ENCODE results near the gene RAB36.

The RAB36 gene

GRCh38 chr22:23144932-23145877, at the start of gene RAB36:
Gene RAB36 (plus strand): TSS chr22:23145477. CDS start chr22:23146617, 1,140 bp downstream.
- Histone ChIP-seq H3K27me3 (ENCODE audit: control insufficient read depth in 2 of 2, insufficient read depth in 2 of 2, low read length in 2 of 2) (no peaks in the 10 kb centered on the region), H3K4me1 (ENCODE audit: control insufficient read depth in 2 of 2, insufficient read depth in 2 of 2, low read length in 2 of 2) (peaks cover 19 to 29% of the 10 kb centered on the region in 2 donors), H3K36me3 (ENCODE audit: control insufficient read depth in 2 of 2, insufficient read depth in 2 of 2, low read length in 2 of 2) (no peaks in the 10 kb centered on the region), H3K4me3 (ENCODE audit: low read length in 2 of 2) (peak within 1 kb of the TSS; percentile 56 to 70), H3K9ac (ENCODE audit: low read depth in 1 of 2, low read length in 2 of 2) (peak within 1 kb of the TSS; percentile 26 to 53), H3K27ac (ENCODE audit: low read depth in 2 of 2, low read length in 2 of 2) (peak within 1 kb of the TSS; percentile 65 to 67), H3K9me3 (ENCODE audit: control insufficient read depth in 2 of 2, low read length in 2 of 2) (no peaks in the 10 kb centered on the region)

- Histone ChIP-seq H3K36me3 (ENCODE audit: control insufficient read depth in 2 of 2, insufficient read depth in 2 of 2, low read length in 2 of 2) (no peaks in the 10 kb centered on the region), H3K4me3 (ENCODE audit: low read length in 2 of 2) (no peak overlapping the region), H3K27me3 (ENCODE audit: control insufficient read depth in 2 of 2, insufficient read depth in 2 of 2, low read length in 2 of 2) (no peaks in the 10 kb centered on the region), H3K9ac (ENCODE audit: low read depth in 1 of 2, low read length in 2 of 2) (no peak overlapping the region), H3K4me1 (ENCODE audit: control insufficient read depth in 2 of 2, insufficient read depth in 2 of 2, low read length in 2 of 2) (peaks cover 10% of the 10 kb centered on the region in 2 donors), H3K27ac (ENCODE audit: low read depth in 2 of 2, low read length in 2 of 2) (no peak overlapping the region), H3K9me3 (ENCODE audit: control insufficient read depth in 2 of 2, low read length in 2 of 2) (no peaks in the 10 kb centered on the region)
Measured at GRCh38 chr22:23095733-23096342, 49.4 kb upstream of the RAB36 start.

GRCh38 chr22:23097412-23098229, 47.7 kb upstream of the RAB36 start:
- Histone ChIP-seq H3K9me3 (ENCODE audit: control insufficient read depth in 2 of 2, low read length in 2 of 2) (no peaks in the 10 kb centered on the region), H3K4me1 (ENCODE audit: control insufficient read depth in 2 of 2, insufficient read depth in 2 of 2, low read length in 2 of 2) (peaks cover 10 to 13% of the 10 kb centered on the region in 2 donors), H3K36me3 (ENCODE audit: control insufficient read depth in 2 of 2, insufficient read depth in 2 of 2, low read length in 2 of 2) (no peaks in the 10 kb centered on the region), H3K9ac (ENCODE audit: low read depth in 1 of 2, low read length in 2 of 2) (no peak overlapping the region), H3K27ac (ENCODE audit: low read depth in 2 of 2, low read length in 2 of 2) (no peak overlapping the region), H3K4me3 (ENCODE audit: low read length in 2 of 2) (no peak overlapping the region), H3K27me3 (ENCODE audit: control insufficient read depth in 2 of 2, insufficient read depth in 2 of 2, low read length in 2 of 2) (no peaks in the 10 kb centered on the region)

- H3K36me3 ChIP-seq (ENCODE audit: control insufficient read depth in 2 of 2, insufficient read depth in 2 of 2, low read length in 2 of 2): no peaks in the 10 kb centered on the region
- H3K4me3 ChIP-seq (ENCODE audit: low read length in 2 of 2): no peak overlapping the region
- no peak overlapping the region for H3K27ac ChIP-seq (ENCODE audit: low read depth in 2 of 2, low read length in 2 of 2)
- H3K27me3 ChIP-seq (ENCODE audit: control insufficient read depth in 2 of 2, insufficient read depth in 2 of 2, low read length in 2 of 2): no peaks in the 10 kb centered on the region
- H3K4me1 ChIP-seq (ENCODE audit: control insufficient read depth in 2 of 2, insufficient read depth in 2 of 2, low read length in 2 of 2): peaks cover 10 to 13% of the 10 kb centered on the region in 2 donors
- no peaks in the 10 kb centered on the region for H3K9me3 ChIP-seq (ENCODE audit: control insufficient read depth in 2 of 2, low read length in 2 of 2)
- no peak overlapping the region for H3K9ac ChIP-seq (ENCODE audit: low read depth in 1 of 2, low read length in 2 of 2)
Measured at GRCh38 chr22:23098230-23098705, 47.0 kb upstream of the RAB36 start.

- Histone ChIP-seq H3K4me1 (ENCODE audit: control insufficient read depth in 2 of 2, insufficient read depth in 2 of 2, low read length in 2 of 2) (peaks cover 10 to 13% of the 10 kb centered on the region in 2 donors), H3K27me3 (ENCODE audit: control insufficient read depth in 2 of 2, insufficient read depth in 2 of 2, low read length in 2 of 2) (no peaks in the 10 kb centered on the region), H3K9ac (ENCODE audit: low read depth in 1 of 2, low read length in 2 of 2) (no peak overlapping the region), H3K36me3 (ENCODE audit: control insufficient read depth in 2 of 2, insufficient read depth in 2 of 2, low read length in 2 of 2) (no peaks in the 10 kb centered on the region), H3K9me3 (ENCODE audit: control insufficient read depth in 2 of 2, low read length in 2 of 2) (no peaks in the 10 kb centered on the region), H3K4me3 (ENCODE audit: low read length in 2 of 2) (no peak overlapping the region), H3K27ac (ENCODE audit: low read depth in 2 of 2, low read length in 2 of 2) (no peak overlapping the region)
Measured at GRCh38 chr22:23098718-23099530, 46.4 kb upstream of the RAB36 start.

GRCh38 chr22:23099531-23099804, 45.8 kb upstream of the RAB36 start:
- no peak overlapping the region for H3K9ac ChIP-seq (ENCODE audit: low read depth in 1 of 2, low read length in 2 of 2)

GRCh38 chr22:23100124-23100801, 45.0 kb upstream of the RAB36 start:
- no peaks in the 10 kb centered on the region for H3K9me3 ChIP-seq (ENCODE audit: control insufficient read depth in 2 of 2, low read length in 2 of 2)
- no peaks in the 10 kb centered on the region for H3K36me3 ChIP-seq (ENCODE audit: control insufficient read depth in 2 of 2, insufficient read depth in 2 of 2, low read length in 2 of 2)
- H3K9ac ChIP-seq (ENCODE audit: low read depth in 1 of 2, low read length in 2 of 2): no peak overlapping the region
- peaks cover 10 to 13% of the 10 kb centered on the region in 2 donors for H3K4me1 ChIP-seq (ENCODE audit: control insufficient read depth in 2 of 2, insufficient read depth in 2 of 2, low read length in 2 of 2)
- no peak overlapping the region for H3K4me3 ChIP-seq (ENCODE audit: low read length in 2 of 2)
- no peak overlapping the region for H3K27ac ChIP-seq (ENCODE audit: low read depth in 2 of 2, low read length in 2 of 2)
- H3K27me3 ChIP-seq (ENCODE audit: control insufficient read depth in 2 of 2, insufficient read depth in 2 of 2, low read length in 2 of 2): no peaks in the 10 kb centered on the region

More at GRCh38 chr22:23099531-23099804, 45.8 kb upstream of the RAB36 start:
- Histone ChIP-seq H3K9me3 (ENCODE audit: control insufficient read depth in 2 of 2, low read length in 2 of 2) (no peaks in the 10 kb centered on the region), H3K4me1 (ENCODE audit: control insufficient read depth in 2 of 2, insufficient read depth in 2 of 2, low read length in 2 of 2) (peaks cover 10 to 13% of the 10 kb centered on the region in 2 donors), H3K4me3 (ENCODE audit: low read length in 2 of 2) (no peak overlapping the region), H3K27me3 (ENCODE audit: control insufficient read depth in 2 of 2, insufficient read depth in 2 of 2, low read length in 2 of 2) (no peaks in the 10 kb centered on the region), H3K27ac (ENCODE audit: low read depth in 2 of 2, low read length in 2 of 2) (no peak overlapping the region), H3K36me3 (ENCODE audit: control insufficient read depth in 2 of 2, insufficient read depth in 2 of 2, low read length in 2 of 2) (no peaks in the 10 kb centered on the region)

- H3K9ac ChIP-seq (ENCODE audit: low read depth in 1 of 2, low read length in 2 of 2): no peak overlapping the region
Measured at GRCh38 chr22:23101524-23101923, 43.8 kb upstream of the RAB36 start.

More at GRCh38 chr22:23101524-23101923, 43.8 kb upstream of the RAB36 start:
- Histone ChIP-seq H3K9me3 (ENCODE audit: control insufficient read depth in 2 of 2, low read length in 2 of 2) (no peaks in the 10 kb centered on the region), H3K36me3 (ENCODE audit: control insufficient read depth in 2 of 2, insufficient read depth in 2 of 2, low read length in 2 of 2) (no peaks in the 10 kb centered on the region), H3K27me3 (ENCODE audit: control insufficient read depth in 2 of 2, insufficient read depth in 2 of 2, low read length in 2 of 2) (no peaks in the 10 kb centered on the region), H3K27ac (ENCODE audit: low read depth in 2 of 2, low read length in 2 of 2) (no peak overlapping the region), H3K4me1 (ENCODE audit: control insufficient read depth in 2 of 2, insufficient read depth in 2 of 2, low read length in 2 of 2) (peaks cover 10 to 13% of the 10 kb centered on the region in 2 donors), H3K4me3 (ENCODE audit: low read length in 2 of 2) (no peak overlapping the region)
